Measurements from ENCODE around the gene LRP1B. TPM values are rescaled to one million over a fixed set of nuclear protein-coding genes. Genes with fewer than 3 reads are reported as not detected.

The LRP1B gene
- total and polyA plus RNA-seq, 2 of the 8 experiments (the other 6 are each of a cell fraction or from before 2014, with no cell fraction given) = 0.03 TPM; not detected in 1

DNA sequence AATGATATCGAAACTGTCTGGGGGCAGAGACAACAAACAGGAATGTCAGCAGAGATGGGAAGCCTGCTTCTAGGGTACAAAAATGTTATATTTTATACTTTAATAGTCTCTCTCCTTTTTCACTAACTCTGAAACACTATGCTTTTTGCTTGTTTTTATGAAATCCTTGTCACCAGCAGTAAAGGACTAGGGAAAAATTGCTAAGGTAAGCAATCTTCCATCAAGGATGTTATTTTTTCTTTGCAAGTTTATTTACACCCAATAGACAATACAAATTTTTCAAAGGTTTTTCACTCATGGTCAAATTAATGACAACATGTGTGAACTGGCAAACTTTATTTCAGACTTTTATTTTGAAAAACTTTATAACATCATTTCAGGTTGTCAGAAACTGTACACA lies 1884.8 kb downstream of the LRP1B start (continued):
- no peak for TF ChIP-seq BACH1 (IDR thresholded peaks at IDR 0.05; ENCODE audit: low read length)
- TF ChIP-seq PHF8 (conservative IDR thresholded peaks at IDR 0.05; ENCODE audit: low read depth, low read length) = no peak
- TF ChIP-seq, protein P1, sequence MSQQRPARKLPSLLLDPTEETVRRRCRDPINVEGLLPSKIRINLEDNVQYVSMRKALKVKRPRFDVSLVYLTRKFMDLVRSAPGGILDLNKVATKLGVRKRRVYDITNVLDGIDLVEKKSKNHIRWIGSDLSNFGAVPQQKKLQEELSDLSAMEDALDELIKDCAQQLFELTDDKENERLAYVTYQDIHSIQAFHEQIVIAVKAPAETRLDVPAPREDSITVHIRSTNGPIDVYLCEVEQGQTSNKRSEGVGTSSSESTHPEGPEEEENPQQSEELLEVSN (IDR thresholded peaks at IDR 0.05) = no peak
- no peak for TF ChIP-seq EP300 (IDR thresholded peaks at IDR 0.05; ENCODE audit: borderline replicate concordance in 1 of 2, low read depth in 2 of 2, low read length in 2 of 2)
- TF ChIP-seq CTBP2 (IDR thresholded peaks at IDR 0.05; ENCODE audit: borderline replicate concordance, insufficient read depth, insufficient read length, low read length) = no peak
- no peak for TF ChIP-seq CHD1 (IDR thresholded peaks at IDR 0.05; ENCODE audit: low read depth, low read length)

All from H1 (cell line).